GM19467 (cell line): ENCODE results near the gene RAPH1.
"Not testable (repeated sequence)": the region's sequence is repeated elsewhere in the genome, so short reads cannot be mapped to it uniquely, and the experiment has no call there.

Source experiments
- ATAC-seq: cut with Tn5 transposase; IDR thresholded peaks from one replicate; pipeline ENCODE4 v1.9.1; 2021; ENCODE audit warnings: mild to moderate bottlenecking, moderate library complexity; ENCODE audit not compliant: unreplicated experiment

Gene RAPH1

GRCh38 chr2:203438528-203438927 is 96.6 kb downstream of the RAPH1 start:
- no peak for ATAC-seq

- no peak for ATAC-seq
Observed at GRCh38 chr2:203437511-203437910, 97.6 kb downstream of the RAPH1 start.

DNA sequence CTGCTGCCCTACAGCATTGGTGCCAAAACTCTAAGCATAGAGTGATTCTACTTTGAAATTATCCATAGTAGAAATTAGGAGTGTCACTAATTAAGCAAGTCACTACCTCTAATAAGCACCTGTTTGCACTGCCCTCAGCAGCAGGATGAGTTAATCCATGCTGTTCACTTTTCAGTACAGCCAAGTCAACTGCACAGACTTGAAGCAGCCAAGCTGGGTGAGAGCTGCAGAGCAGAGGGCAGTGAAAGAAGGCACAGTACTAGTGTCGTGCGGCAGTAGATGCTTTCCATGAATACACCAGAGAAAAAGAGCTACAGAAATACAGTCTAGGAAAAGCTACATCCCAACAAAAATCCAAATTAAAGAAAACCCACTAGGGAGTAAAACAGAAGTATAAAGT is 98.6 kb downstream of the RAPH1 start:
- no peak for ATAC-seq

- ATAC-seq, result no peak
Observed at GRCh38 chr2:203432811-203433210, 102.3 kb downstream of the RAPH1 start.

- no peak for ATAC-seq
Observed at GRCh38 chr2:203431391-203432185, 103.5 kb downstream of the RAPH1 start.

DNA sequence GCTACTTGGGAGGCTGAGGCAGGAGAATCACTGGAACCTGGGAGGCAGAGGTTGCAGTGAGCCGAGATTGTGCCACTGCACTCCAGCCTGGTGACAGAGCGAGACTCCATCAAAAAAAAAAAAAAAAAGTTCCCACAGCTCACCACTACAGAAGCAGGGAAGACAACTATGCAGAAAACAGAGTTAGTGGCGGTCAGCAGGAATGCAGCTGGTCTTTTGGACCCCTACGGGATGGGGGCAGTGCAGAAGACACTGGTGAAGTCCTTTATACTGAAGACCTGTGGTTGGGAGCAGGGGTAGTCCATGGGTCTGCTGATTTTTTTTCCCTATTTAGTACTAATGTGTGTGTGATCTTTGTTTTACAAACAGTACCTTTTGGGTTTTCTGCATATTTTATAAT is 105.5 kb downstream of the RAPH1 start:
- not testable (repeated sequence) for ATAC-seq

GRCh38 chr2:203427061-203427460 is 108.0 kb downstream of the RAPH1 start:
- no peak for ATAC-seq

GRCh38 chr2:203418271-203418670 is 116.8 kb downstream of the RAPH1 start:
- ATAC-seq, result no peak

DNA sequence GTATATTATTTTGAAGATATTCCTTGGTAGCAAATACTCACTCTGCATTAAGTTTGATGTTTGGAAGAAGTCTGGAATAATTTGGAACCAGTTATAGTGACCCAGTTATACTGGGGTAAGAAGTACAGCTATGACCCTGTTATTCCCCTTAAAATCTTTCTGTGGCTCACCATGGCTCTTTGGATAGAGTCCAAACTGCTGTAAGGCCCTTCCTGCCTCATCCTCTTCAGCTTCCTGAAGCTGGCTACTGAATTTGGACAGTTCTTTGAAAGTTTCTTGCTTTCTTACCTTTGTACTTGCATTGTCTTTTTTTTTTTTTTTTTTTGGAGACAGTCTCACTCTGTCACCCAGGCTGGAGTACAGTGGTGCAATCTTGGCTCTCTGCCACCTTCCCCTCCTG is 121.3 kb downstream of the RAPH1 start:
- ATAC-seq, result no peak

DNA sequence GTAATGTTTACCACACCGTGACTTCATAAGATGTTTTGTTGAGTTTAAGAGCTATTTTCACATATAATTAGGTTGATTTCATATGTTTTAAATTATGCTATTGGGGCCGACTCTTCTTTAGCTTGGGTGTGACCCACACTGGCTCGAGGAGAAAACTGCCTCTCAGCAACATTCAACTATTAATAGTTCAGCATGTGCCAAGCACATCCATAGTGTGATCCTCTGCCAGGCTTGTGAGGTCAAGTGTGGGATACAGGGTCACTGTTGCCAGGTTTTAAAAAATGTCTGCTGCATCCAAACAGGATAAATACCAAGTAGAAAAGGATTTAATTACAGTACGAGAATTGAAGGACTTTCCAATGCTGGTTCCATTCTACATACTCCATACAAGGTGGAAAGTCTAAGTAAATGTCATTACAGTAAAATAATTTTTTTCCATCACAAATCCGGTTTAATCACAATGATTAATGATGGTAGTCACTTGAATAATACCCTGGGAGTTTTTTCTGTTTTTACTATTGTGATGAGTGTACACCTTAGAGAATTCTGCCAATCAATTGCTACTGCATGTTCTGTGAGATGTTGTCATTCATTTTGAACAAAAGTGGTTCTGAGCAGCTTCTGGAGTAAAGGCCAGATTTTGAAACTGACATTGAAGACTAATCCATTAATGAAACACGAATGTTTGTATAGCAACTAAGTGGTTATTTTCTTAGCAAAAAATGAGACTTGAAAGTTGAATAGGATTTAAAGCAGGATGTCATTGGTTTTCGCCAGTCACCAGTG is 122.4 kb downstream of the RAPH1 start:
- no peak for ATAC-seq

- ATAC-seq, result no peak
Observed at GRCh38 chr2:203407496-203407895, 127.6 kb downstream of the RAPH1 start.

DNA sequence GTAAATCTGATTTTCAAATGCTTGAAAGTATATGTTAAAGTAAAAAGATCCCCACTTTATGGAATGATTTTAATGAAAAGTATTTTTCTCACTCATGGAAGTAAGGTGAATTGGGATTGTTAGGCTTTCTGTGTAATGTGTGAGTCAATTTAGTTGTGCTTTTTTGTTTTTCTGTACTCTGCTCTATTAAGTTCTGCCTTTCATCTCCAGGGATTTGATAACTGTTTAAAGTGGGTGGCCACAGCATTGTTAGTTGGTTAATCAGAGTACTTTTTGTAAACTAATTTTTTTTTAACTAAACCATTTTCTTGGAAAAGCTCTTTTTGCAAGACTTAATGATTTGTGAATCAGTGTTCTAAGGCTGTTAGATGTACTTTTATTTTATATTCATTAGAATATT is 130.1 kb downstream of the RAPH1 start:
- no peak for ATAC-seq

GRCh38 chr2:203400805-203401585 is 134.1 kb downstream of the RAPH1 start:
- ATAC-seq, result no peak

DNA sequence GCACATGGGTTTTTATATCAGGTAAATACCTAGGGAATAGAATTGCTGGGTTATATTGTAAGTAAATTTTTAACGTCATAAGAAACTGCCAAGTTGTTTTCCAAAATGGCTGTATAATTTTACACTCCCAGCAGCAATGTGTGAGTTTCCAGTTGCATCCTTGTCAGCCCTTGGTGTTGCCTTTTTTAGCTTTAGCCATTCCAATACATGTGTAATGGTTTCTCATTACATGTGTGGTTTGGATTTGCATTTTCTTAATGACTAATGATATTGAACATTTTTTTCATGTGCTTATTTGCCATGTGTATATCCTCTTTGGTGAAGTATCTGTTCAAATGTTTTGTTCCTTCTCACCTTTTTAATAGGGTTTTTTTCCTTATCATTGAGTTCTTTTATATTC is 136.1 kb downstream of the RAPH1 start:
- ATAC-seq, result no peak

DNA sequence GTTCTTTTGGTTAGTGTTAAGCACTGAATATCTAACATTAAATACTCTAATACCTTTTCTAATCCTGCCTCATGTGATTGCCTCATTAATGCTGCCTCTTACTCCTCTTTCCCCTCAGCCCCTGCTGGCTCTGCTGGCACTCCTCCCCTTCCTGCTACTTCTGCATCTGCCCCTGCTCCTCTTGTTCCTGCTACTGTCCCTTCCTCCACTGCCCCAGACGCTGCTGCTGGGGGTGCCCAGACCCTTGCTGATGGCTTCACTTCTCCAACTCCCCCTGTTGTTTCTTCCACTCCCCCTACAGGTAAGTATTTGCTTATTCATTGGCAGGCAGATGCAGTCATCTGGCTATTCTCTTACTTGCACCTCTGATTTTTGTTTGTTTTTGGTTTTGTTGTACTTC is 138.4 kb downstream of the RAPH1 start:
- ATAC-seq, result no peak

- ATAC-seq, result no peak
Observed at GRCh38 chr2:203395858-203396257, 139.2 kb downstream of the RAPH1 start.

GRCh38 chr2:203394519-203395227 is 140.4 kb downstream of the RAPH1 start:
- ATAC-seq, result no peak

- ATAC-seq, result not testable (repeated sequence)
Observed at GRCh38 chr2:203388153-203388552, 146.9 kb downstream of the RAPH1 start.

- no peak for ATAC-seq
Observed at GRCh38 chr2:203383038-203383437, 152.1 kb downstream of the RAPH1 start.

DNA sequence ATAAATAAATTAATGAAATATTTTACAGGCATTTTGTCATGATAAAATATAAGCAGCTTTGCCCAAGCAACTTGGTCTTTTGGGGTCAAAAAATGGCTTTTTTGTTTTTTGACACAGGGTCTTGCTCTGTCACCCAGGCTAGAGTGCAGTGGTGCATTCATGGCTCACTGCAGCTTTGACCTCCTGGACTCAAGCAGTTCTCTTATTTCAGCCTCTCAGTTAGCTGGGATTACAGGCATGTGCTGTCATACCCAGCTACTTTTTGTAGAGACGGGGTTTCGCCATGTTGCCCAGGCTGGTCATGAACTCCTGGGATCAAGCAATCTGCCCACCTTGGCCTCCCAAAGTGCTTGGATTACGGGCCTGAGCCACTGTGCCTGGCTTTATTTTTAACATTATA is 155.9 kb downstream of the RAPH1 start:
- no peak for ATAC-seq

GRCh38 chr2:203376173-203376572 is 158.9 kb downstream of the RAPH1 start:
- no peak for ATAC-seq
